GM21529 (cell line): ENCODE results near the gene TAC4.

ENCODE experiments used
- ATAC-seq: cut with Tn5 transposase; IDR thresholded peaks from one replicate; pipeline ENCODE4 v1.9.1; 2021; ENCODE audit not compliant: unreplicated experiment

Gene TAC4

GRCh38 chr17:49873466-49873865 lies 25.6 kb upstream of the TAC4 start:
- no peak for ATAC-seq

GRCh38 chr17:49872754-49873377 lies 25.0 kb upstream of the TAC4 start:
- no peak for ATAC-seq

DNA sequence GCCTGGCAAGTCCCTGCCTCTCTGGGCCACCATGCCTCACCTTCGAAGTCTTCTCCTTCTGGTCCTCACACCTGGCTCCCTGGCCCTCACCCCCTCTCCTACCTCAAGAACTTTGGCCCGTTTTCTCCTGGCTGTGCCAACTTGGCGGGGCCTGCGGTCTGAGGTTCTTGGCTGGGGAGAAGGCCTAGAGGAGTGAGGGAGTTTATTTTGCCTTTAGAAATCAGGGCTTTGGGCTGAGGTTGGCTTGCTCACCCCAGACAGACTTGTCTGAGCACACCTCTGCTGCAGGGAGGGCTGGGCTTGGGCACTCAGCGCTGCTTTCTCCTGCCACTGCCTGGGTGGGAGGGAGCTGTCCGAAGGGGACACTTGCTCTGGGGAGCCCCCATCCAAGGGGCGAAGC lies 23.3 kb upstream of the TAC4 start:
- no peak for ATAC-seq

GRCh38 chr17:49870298-49870697 lies 22.4 kb upstream of the TAC4 start:
- no peak for ATAC-seq

- no peak for ATAC-seq
Observed at GRCh38 chr17:49869038-49869374, 21.1 kb upstream of the TAC4 start.

DNA sequence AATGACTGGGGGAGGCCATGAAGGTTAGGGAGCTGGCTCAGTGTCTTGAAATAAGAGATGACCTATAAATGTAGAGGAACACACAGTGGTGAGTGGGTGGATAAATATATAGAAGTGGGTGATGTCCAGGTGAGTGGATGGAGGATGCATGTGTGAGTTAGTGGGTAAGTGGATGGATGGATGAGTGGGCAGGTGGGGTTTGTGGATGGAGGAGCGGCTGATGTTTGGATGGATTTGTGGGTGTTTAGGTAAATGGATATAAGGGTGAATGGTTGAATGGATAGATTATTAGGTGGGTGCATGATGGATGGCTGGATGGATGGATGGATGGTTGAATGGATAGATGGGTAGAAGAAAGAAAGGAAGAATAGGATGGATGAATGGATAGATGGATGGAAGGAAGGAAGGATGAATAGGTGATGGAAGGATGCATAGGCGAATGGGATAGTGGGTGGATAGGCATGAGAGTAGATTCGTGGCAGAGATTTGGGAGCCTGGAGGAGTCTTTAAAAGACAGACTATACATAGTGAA lies 19.1 kb upstream of the TAC4 start:
- no peak for ATAC-seq

DNA sequence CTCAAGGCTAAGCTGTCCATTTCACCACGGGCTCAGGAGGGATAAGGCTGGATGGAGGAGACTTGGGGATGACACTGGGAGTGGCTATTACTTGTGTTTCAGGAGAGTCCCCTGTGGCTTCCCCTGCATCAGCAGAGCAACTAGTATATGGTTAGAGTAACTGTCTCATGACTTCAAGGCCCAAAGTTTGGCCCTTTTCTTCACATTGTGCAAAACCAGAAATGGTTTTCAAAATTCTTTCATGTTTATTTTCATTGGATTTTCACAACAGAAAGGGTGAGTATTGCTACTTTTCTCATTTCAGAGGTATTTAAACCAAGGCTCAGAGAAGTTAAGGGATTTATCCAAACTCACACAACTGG lies 18.1 kb upstream of the TAC4 start:
- ATAC-seq = no peak

GRCh38 chr17:49862781-49863331 lies 15.0 kb upstream of the TAC4 start:
- no peak for ATAC-seq

GRCh38 chr17:49861150-49861884 lies 13.4 kb upstream of the TAC4 start:
- ATAC-seq = no peak

- no peak for ATAC-seq
Observed at GRCh38 chr17:49859991-49860953, 12.4 kb upstream of the TAC4 start.

DNA sequence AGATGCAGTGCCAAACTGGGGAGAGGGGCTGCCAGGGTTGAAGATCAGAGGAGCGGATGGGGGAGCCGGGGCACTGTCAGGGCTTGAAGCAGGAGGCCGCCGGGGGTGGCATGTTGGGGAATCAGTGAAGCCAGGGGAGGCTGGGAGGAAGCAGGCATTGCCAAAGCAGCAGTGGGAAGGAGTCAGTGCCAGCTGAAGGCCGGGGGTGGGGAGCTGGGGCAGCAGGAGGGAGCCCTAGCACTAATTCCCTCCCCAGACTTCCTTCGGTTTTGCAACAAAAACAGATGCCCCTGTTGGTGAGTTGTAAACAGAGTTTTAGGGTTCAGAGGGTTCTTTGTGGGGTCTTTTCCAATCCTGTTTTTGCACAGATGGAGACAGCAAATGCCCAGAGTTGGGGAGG lies 10.9 kb upstream of the TAC4 start:
- ATAC-seq = no peak

- ATAC-seq = no peak
Observed at GRCh38 chr17:49854126-49854525, 6.3 kb upstream of the TAC4 start.

- no peak for ATAC-seq
Observed at GRCh38 chr17:49853470-49854015, 5.7 kb upstream of the TAC4 start.

- no peak for ATAC-seq
Observed at GRCh38 chr17:49851387-49852291, 3.8 kb upstream of the TAC4 start.

GRCh38 chr17:49850772-49851386 lies 3.0 kb upstream of the TAC4 start:
- ATAC-seq = no peak

DNA sequence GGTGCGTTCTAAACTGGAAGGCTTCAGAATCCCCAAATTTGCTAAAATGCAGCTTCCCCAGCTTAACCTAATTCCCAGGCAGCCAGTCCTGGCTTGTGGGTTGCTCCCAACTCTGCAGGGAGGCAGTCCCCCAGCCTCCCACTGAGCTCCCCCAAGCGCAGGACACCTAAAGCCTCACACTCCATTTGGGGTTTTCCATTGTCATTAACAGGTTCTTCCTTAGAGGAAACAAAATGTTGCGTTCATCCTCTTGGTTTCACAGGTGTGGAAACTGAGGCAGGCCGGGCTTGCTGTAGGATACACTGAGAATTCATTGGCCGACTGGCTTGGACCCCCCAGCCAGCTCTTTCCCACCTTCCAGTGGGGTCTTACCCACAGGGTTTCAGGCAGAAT lies 2.3 kb upstream of the TAC4 start:
- ATAC-seq = no peak

DNA sequence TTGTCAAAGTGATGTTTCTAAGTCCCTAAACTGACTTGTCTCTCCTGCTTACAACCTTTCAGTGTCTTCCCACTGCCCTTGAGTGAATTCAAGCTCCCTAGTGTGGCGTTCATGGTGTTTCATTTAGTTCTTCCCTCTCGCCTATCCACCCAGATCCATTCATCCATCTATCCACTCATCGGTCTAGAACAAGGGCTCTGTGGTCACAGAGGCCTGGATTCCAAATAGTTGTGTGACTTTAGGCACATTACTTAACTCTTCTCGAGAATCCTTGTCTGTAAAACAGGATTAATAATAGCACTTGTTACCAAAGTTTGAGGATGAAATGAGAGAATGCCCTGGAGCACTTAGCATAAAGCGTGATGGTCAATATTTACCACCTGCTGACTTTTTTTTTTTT lies 870 bp upstream of the TAC4 start:
- no peak for ATAC-seq

GRCh38 chr17:49846938-49847712 lies 744 bp downstream of the TAC4 start:
- no peak for ATAC-seq

- no peak for ATAC-seq
Observed at GRCh38 chr17:49845321-49845720, 2.5 kb downstream of the TAC4 start.
